CD4-positive, alpha-beta T cell treated with Interleukin-21 for 1 hour (primary cell): ENCODE data around the gene ZNF22.

Source experiments
- DNase-seq: peaks from one replicate; pipeline ENCODE4 v3.0.0-alpha.2; 2020

ZNF22 gene

DNA sequence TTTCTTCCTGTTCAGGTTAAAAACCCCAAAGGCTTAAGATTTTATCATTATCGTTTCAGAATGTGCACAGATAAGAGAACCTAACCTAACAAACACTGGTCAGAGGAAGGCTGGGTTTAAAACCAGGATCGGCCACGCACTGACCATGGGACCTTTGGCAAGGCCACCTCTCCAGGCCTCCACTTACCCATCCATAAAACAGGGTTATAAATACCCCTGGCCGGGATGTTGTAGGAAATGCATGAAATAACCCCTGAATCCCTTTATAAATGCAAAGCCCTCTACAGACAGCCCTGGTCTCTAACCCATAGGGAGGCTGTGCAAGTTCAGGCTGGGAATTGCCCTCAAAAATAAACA lies 22.5 kb upstream of the ZNF22 start:
- no peak for DNase-seq

DNA sequence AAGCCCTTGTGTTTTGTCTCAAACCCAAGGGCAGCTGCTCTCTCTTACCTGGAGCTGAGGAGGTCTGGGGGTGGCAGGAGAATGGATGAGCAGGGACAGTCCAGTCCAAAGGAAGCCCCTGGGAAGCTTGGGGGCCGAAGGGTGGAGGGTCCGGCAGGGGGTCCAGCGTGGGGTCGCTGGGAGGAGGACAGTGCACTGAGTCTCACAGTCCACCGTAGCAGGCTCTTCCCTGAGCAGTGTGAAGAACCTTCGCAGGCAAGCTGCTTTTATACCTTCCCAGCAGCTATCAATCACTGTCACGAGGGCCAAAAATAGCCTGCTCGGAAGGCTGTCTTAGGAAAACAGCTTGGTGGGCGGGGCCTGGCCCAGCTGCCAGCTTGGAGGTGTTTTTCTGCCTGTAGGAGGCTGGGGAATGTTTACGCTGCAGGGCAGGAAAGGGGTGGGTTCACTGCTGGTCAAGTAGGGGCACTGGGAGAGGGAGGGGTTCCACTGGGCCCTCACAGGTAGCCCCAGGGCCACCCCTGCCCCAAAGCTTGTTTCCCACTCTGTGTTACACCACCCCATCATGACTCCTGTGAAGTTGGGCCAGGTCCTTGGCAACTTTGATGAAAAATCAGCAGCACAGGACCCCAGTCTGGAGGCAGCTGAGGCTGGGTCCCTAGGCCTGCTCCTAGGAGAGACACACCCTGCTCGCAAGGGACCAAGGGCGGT lies 22.0 kb upstream of the ZNF22 start, which contains the start of gene DEPP1:
DEPP1 (minus strand) TSS at position 240 of the 711 bp plus-strand sequence. CDS start 779 bp downstream, outside the sequence.
- DNase-seq, result no peak

DNA sequence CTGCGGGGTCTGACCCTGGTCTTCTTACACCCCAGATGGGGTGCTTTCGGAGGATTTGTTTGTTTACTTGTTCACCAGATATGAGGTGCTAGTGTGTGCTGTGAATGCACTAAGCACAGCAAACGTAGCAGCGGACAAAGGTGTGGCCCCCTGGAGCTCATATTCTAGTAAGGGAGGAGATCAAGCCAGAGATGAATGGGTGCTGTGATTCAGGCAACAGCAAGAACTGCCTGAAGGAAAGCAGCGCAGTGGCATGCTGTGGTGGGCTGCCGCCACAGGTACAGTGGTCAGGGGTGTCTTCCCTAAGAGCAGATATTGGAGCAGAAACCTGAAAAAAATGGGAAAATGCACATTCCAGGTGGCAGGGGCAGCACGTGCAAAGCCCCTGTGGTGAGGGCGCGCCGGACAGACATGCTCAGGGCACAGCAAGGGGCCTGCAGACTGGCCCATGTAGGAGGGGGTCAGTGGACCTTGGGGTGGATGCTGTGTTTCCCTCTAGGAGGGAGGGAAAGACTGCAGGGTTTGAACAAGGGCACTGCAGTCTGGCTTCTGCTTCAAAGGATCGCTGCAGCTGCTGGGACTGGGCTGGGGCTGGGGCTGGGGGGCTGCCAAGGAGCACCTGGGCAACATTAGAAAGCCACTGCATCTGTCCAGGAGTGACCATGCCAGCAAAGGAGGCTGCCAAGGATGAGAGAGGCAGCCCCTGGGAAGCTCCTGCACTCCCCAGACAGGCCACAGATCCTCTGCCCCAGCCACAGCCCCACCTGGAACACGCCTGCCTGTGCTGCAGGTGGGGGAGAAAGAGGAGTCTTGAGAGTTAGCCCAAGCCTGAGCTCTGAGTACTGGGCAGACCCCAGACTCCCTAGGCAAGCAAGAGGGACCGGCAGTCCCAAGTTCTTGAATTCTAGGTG lies 21.2 kb upstream of the ZNF22 start:
- DNase-seq, result no peak

DNA sequence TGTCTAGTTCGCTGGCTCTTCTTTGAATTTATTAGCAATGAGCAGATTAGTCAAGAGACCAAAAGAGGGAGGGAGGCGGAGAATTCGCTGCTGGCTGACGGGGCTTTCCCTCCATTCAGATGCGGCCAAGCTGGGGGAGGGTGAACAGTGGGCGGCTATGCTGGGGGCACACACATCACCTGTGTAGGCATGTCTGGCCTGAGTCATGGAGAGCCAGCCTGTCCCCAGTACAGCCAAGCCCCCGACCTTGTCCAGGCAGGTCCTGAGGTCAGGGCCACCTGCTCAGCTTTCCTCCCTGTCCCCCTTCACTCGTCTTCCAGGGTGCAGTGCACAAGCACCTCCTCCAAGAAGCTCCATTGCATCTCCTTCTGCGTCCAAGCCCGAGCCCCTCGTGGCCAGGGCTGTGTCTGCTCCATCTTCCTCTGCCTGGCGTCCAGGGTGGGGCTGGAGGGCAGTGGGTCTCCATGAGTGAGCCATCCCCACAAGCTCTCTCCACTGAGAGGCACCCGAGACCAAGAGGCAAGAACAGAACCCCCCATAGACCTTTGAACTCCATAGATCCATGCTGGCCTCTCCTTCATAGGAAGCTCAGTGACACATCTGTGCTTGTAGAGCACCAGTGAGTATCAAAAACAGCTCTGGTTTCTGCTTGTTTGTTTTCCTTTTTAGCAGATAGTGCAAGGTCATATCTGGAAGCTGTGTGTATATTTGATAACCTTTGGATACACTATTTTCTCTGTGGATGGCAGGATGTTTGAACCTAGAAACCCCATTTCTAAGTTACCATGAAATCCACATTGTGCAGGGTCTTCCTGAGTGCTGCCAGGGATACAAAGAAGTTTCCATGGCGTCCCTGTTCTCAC lies 20.2 kb upstream of the ZNF22 start:
- no peak for DNase-seq

DNA sequence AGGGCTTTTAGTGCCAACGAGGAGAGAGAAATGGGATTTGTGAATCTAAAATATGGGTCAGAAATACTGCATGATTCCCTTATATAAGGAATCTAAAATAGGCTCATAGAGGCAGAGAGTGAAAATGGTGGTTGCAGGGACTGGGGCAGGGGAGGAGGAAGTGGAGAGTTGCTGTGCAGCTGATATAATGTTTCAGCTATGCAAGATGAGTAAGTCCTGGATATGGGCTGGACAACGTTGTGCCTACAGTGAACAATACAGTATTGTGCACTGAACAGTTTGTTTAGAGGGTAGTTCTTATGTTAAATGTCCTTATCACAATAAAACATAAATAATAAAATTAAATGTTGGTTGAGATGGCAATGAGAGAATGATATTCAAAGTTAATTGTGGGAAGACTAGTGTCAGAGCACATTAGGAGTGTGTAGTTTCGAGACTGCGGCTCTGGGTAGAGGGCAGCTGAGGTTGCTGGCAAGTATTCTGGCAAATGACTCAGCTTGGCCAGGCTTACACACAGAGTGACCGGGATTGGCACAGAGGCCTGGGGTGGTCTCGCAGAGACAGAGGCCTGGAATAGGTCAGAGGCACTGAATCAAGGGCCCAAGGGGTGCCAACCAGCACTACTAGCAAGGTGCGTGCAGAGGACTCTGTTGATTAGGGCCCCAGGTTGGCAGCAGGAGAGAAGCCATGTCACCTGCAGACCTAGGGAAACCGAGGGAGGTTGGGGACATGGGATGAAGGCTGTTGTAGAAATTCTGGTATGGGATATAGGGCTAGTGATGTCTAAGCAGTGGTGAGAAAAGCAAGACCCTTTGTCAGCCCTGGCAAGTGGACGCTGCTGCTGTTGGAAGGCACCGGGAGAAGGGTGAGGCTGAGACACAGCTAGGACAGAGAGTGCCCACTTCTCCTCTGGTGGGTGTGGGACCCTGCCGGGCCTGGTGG lies 19.3 kb upstream of the ZNF22 start:
- no peak for DNase-seq

DNA sequence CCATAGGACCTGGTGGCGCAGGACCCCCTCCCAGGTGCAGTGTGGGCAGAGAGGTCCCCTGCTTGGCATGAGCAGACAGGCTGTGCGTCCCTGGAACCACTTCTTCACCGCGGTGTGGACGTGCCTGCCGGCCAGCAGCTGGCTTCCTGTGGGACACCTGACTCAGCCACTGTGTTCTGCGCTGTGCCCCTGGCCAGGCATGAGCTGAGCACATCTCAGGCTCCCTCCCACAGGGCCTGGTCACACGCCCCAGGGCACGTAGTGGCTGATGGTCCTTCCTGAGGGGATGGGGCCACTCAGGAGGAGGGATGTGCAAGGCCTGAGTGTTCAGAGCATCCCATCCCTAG lies 18.6 kb upstream of the ZNF22 start:
- no peak for DNase-seq

DNA sequence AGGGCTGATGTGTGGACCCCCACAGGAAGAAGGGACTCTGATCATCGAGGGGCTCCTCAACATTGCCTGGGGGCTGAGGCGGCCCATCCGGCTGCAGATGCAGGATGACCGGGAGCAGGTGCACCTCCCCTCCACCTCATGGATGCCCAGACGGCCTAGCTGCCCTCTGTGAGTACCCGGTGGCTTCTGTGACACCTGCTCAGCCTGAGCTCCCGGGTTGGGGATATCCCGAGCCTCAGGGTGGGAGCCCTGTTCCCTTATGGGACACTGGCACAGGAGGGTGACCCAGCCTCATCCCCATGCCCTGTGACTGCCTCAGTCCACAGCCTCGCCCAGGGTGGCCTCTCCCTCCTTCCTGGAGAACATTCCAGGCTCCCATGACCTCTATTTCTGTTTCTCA lies 18.2 kb upstream of the ZNF22 start:
- DNase-seq, result no peak

DNA sequence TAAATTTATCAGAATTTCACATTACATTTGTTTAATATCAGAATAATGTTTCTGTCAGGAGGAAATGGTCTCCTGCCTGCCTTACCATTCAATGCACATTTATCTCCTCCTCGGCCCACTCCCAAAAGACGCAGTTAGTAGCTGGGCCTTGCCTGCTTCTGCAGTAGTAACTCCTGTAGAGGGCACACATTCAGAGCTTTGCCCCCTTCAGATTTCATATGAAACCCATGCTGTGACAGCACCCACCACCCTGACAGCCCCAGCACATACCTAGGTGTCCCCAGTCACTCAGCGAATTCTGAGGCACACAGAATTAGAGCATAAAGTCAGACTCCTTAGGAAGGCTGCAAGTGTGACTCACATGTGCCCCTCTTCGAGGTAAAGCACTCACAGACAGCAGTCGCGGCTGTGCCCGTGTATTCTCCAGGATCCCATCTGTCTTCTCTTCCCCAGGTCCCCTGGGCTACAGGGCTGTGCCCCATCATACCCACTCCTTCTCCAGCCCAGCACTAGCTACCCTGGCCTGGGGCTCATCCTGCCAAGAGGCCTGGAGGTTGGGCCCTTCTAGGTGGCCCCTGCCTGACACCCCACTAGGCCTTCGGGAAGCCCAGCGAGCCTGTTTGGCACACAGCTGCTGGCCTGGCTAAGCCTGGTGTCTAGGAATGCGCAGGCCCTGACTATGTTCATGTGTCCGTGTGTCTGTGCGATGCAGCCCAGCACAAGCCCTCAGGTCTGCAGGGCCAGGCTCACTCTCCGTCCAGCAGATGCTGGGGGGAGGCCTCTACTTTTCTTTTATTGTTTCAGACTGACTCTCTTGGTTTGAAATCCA lies 17.4 kb upstream of the ZNF22 start:
- DNase-seq, result no peak

DNA sequence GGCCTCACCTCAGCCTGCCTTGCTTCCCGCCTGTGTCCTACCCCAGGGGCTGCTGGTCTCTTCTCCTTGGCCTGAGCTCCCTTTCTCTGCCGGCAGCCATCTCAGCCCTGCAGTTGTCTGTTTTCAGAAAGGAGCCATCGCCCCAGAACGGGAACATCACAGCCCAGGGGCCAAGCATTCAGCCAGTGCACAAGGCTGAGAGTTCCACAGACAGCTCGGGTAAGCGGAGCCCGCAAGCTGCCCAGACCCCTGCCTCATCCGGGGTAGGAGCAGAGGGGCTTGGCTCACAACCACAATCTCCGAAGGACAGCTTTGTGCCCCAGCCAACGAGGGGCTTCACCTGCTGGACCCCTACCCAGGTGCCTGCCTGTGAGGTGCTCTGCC lies 16.8 kb upstream of the ZNF22 start:
- no peak for DNase-seq

DNA sequence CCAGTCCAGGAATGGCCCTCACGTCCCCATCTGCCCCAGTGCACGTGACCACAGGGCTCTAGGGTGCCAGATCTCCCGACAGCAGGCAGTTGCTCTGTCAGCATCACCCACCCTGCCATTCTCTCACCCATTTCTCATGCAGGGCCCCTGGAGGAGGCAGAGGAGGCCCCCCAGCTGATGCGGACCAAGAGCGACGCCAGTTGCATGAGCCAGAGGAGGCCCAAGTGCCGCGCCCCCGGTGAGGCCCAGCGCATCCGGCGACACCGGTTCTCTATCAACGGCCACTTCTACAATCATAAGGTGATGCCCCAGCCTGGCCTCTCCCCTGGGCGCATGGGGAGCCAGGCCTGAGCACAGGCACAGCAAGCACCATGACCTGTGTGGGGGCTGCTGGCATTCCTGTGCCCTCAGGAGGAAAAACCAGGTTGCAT lies 16.0 kb upstream of the ZNF22 start:
- no peak for DNase-seq

DNA sequence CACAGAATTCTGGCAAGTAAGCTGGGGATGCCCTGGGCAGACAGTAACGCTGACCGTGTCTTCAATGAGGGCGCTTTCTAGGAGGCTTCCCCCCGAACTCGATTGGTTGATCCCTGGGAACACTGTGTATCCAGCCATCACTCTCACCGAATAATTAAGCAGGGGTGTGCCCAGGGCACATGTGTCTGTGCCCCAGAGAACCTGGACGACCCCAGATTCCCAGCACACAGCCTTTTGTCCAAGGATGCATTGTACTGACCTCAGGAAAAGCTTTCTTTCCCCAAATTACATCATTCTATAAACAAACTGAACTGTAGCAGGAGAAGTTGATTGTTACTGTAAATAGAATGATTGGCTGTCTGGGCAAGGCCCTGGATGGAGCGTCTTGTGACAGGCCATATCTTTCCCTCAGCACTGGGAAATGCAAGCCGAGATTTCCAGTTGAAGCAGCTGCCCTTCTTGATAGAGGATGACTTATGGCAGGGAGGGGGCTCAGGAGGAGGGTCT lies 15.5 kb upstream of the ZNF22 start:
- DNase-seq, result no peak

DNA sequence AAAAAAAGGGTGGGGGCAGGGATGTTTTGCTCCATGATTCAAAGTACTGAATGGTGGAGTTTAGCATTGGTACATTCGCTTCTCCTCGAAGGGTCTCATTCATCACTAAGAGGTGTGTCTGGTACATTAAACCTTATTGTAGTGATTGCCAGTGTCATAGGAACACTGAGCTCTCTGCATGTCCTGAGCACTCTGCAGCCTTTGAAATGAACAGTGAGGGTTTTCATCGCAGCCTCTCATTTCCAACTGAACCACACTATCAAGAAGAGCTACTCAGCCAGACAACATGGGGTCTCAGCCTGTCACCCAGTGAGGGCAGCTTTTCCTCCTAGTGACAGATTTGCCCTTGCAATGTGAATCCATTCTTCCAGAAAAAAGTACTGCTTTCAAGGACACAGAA lies 14.5 kb upstream of the ZNF22 start:
- DNase-seq, result no peak

DNA sequence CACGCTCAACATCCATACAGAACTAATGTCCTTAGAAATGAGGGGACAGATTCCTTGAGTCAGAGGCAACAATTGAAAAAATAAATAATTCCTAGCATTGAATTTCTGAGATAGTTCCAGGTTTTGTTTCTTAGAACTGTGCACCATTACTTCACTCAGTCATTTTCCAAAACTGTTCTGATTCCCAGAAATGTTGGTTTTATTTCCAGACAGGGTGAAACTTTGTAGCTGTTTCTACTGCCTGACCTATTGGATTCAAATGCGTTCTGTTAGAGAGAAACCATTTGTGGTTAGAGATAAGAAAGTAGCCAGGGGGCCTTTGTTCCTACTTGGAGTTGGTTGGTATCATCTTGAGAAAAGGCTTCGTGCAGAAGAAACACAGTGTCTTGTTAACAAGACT lies 14.1 kb upstream of the ZNF22 start:
- no peak for DNase-seq

DNA sequence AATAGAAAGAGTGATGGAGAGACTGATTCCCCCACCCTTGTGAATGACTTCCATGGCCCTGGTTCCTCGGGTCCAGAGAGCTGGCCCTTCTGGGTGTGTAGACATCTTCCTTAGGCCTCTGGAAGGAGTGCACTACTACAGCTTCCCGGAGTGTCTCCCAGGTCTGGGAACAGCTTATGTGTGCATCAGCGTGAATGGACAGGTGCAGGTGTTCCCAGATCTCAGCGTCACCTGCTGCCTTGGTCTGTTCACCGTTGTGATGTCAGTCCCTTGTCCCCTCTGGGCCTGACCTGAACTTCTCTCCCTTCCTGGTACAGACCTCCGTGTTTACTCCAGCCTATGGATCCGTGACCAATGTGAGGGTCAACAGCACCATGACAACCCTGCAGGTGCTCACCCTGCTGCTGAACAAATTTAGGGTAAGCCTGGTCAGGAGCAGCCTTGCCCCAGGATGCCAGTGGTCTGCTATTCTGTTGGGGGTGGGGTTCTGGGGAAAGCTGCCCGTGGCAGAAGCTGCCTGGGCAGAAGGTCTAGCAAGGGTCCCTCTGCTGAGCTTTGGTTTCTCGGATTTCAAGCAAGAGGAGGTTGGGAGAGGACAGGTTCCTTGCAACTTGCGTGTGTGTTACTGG lies 11.7 kb upstream of the ZNF22 start:
- no peak for DNase-seq

DNA sequence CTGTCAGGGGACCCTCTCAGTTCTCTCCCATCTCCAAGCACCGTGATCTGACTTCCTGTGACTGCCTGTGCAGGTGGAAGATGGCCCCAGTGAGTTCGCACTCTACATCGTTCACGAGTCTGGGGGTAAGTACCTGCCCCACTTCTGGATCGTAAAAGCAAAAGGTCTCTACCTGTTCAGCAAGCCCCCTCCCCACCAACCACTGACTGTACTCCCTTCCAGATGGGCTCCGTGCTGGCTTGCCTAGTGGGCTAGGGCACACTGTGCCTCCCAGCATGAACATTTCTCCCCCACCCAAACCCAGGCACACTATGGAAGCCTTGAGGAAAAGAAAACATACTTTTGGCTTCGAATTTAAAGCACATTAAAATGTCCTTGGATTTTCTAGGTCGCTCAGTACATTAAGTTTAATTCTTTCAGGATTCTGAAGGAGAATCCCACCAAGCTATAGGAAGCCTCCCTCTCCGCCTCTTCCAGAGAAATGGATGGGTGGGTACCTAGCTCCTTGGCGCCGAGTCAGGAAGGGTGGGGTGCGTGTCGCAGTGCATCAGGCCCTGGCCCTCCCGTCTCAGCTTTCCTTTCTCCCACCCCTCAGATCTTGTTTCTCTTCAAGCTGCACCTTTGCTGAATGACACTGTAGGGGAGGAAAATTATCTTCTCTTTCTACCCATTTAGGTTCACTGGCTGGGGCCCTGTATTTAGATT lies 11.0 kb upstream of the ZNF22 start:
- no peak for DNase-seq

DNA sequence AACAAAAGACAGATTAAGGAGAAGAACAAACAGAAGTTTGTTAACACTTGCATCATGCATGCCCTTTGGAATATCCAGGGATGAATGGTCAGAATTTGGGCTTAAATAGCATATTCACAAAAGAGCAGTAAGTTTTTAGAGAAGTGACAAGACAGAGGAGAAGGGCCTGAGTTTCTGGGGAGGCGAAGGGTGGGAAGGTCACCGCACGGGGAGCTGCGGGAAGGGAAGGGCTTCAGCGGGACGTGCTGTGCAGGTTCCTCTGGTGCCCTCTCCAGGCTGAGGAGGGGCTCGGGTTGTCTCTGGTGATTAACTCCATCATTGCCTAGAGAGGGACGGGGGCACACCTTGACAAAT lies 10.4 kb upstream of the ZNF22 start:
- DNase-seq, result no peak

DNA sequence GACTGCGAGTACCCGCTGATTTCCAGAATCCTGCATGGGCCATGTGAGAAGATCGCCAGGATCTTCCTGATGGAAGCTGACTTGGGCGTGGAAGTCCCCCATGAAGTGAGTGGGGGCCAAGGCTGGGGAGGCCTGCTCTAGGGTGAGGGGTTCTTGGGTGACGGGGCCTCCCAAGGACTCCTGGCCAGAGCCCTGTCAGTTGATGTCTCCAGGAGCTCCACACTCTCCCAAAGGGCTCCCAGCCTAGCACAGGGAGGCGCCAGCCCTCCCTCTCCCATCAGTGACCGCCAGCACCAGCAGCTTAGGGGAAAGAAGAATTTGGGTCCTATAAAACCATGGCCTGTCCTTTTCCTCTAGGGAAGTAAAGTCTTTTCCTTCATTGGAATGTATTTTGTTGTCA lies 9.8 kb upstream of the ZNF22 start:
- no peak for DNase-seq

DNA sequence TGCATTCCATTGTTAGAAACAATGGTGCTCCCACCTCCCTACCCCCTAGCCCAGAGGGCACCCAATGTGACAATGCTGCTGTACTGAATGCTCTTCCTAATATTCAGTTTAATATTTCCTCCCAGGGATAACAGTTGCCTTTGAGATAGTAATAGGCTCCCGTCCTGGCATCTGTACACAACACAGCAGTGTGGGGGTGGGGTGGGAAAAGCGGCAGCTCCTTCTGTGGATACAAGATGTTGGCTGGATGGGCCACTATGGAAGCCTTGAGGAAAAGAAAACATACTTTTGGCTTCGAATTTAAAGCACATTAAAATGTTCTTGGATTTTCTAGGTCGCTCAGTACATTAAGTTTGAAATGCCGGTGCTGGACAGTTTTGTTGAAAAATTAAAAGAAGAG lies 9.2 kb upstream of the ZNF22 start:
- no peak for DNase-seq

DNA sequence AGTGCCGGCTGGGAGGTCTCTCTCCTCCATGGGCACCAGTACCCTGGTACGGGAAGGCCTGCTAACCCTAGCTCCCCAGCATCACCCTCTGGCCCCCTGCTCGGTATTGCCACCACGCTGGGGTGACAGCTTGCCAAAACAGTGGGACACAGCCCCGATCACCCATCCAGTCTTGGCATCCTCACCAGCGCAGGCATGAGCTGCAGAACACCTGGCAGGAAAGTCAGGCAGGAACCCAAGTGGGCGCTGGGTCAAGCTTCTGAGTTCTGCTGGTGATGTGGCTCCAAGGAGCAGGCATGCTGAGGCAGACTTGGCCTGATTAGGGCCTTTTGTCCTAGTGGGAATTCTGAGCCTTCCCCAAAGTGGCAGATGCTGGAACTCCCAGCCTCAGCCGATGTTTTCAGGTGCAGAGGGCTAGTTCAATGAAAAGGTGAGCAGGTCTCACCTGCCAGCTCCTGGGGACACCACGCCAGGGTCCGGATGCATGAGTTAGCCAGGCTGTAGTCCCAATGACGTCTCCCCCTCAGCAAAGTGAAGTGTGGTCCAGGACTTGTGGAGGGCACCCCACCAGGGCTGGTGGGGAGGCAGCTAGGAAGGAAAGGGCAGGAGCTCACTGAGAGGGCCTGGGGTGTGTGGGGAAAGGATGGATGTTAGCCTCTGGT lies 8.5 kb upstream of the ZNF22 start:
- DNase-seq, result no peak
